ENCODE results near the gene CD44.
"Not testable (repeated sequence)": the region's sequence is repeated elsewhere in the genome, so short reads cannot be mapped to it uniquely, and the experiment has no call there.

Gene CD44

GRCh38 chr11:35138943-35139721 lies at the start of gene CD44:
Gene CD44, plus strand, starts transcription at chr11:35139171. Its CDS starts 133 bp downstream, at chr11:35139304.
- H3K9me3 ChIP-seq (ENCODE audit: low read length): no peaks in the 10 kb centered on the region
- H3K9ac ChIP-seq (ENCODE audit: low read length): peak within 1 kb of the TSS; percentile 59
- no peaks in the 10 kb centered on the region for H3K36me3 ChIP-seq (ENCODE audit: insufficient read depth, low read length)
- H3K4me3 ChIP-seq (ENCODE audit: low read depth in 1 of 2, low read length in 2 of 2): peak within 1 kb of the TSS; percentile 86 to 89
- peak within 1 kb of the TSS; percentile 99 for H3K27ac ChIP-seq (ENCODE audit: low read depth, low read length)
- no peaks in the 10 kb centered on the region for H3K27me3 ChIP-seq (ENCODE audit: control insufficient read depth in 1 of 2, insufficient read depth in 2 of 2, low read length in 2 of 2)
- peaks cover 38% of the 10 kb centered on the region for H3K4me1 ChIP-seq (ENCODE audit: insufficient read depth, low read length)

- Histone ChIP-seq H3K36me3 (ENCODE audit: insufficient read depth, low read length) (no peaks in the 10 kb centered on the region), H3K4me1 (ENCODE audit: insufficient read depth, low read length) (peaks cover 32% of the 10 kb centered on the region)
Observed at GRCh38 chr11:35089666-35090065, 49.3 kb upstream of the CD44 start.

GRCh38 chr11:35090125-35090524 lies 48.8 kb upstream of the CD44 start:
- Histone ChIP-seq H3K27me3 (ENCODE audit: control insufficient read depth in 1 of 2, insufficient read depth in 2 of 2, low read length in 2 of 2) (no peaks in the 10 kb centered on the region), H3K27ac (ENCODE audit: low read depth, low read length) (no peak overlapping the region), H3K36me3 (ENCODE audit: insufficient read depth, low read length) (no peaks in the 10 kb centered on the region), H3K9ac (ENCODE audit: low read length) (no peak overlapping the region), H3K4me3 (ENCODE audit: low read depth in 1 of 2, low read length in 2 of 2) (no peak overlapping the region), H3K4me1 (ENCODE audit: insufficient read depth, low read length) (peaks cover 27% of the 10 kb centered on the region), H3K9me3 (ENCODE audit: low read length) (no peaks in the 10 kb centered on the region)

More at GRCh38 chr11:35089666-35090065, 49.3 kb upstream of the CD44 start:
- Histone ChIP-seq H3K9ac (ENCODE audit: low read length) (no peak overlapping the region), H3K27ac (ENCODE audit: low read depth, low read length) (no peak overlapping the region), H3K27me3 (ENCODE audit: control insufficient read depth in 1 of 2, insufficient read depth in 2 of 2, low read length in 2 of 2) (no peaks in the 10 kb centered on the region), H3K4me3 (ENCODE audit: low read depth in 1 of 2, low read length in 2 of 2) (no peak overlapping the region), H3K9me3 (ENCODE audit: low read length) (no peaks in the 10 kb centered on the region)

- not testable (repeated sequence) for H3K27ac ChIP-seq (ENCODE audit: low read depth, low read length); H3K9me3 ChIP-seq (ENCODE audit: low read length); H3K27me3 ChIP-seq (ENCODE audit: control insufficient read depth in 1 of 2, insufficient read depth in 2 of 2, low read length in 2 of 2); H3K9ac ChIP-seq (ENCODE audit: low read length); H3K36me3 ChIP-seq (ENCODE audit: insufficient read depth, low read length); H3K4me3 ChIP-seq (ENCODE audit: low read depth in 1 of 2, low read length in 2 of 2)
- H3K4me1 ChIP-seq (ENCODE audit: insufficient read depth, low read length): peaks cover 18% of the 10 kb centered on the region
Observed at GRCh38 chr11:35090991-35091390, 48.0 kb upstream of the CD44 start.

- Histone ChIP-seq H3K27ac (ENCODE audit: low read depth, low read length) (no peak overlapping the region), H3K4me1 (ENCODE audit: insufficient read depth, low read length) (peaks cover 24% of the 10 kb centered on the region), H3K36me3 (ENCODE audit: insufficient read depth, low read length) (no peaks in the 10 kb centered on the region), H3K9ac (ENCODE audit: low read length) (no peak overlapping the region), H3K27me3 (ENCODE audit: control insufficient read depth in 1 of 2, insufficient read depth in 2 of 2, low read length in 2 of 2) (no peaks in the 10 kb centered on the region), H3K9me3 (ENCODE audit: low read length) (no peaks in the 10 kb centered on the region), H3K4me3 (ENCODE audit: low read depth in 1 of 2, low read length in 2 of 2) (no peak overlapping the region)
Observed at GRCh38 chr11:35096723-35097122, 42.2 kb upstream of the CD44 start.

- Histone ChIP-seq H3K4me1 (ENCODE audit: insufficient read depth, low read length) (peaks cover 35% of the 10 kb centered on the region), H3K36me3 (ENCODE audit: insufficient read depth, low read length) (no peaks in the 10 kb centered on the region), H3K9ac (ENCODE audit: low read length) (no peak overlapping the region), H3K9me3 (ENCODE audit: low read length) (no peaks in the 10 kb centered on the region), H3K4me3 (ENCODE audit: low read depth in 1 of 2, low read length in 2 of 2) (no peak overlapping the region), H3K27ac (ENCODE audit: low read depth, low read length) (peak overlapping the region; percentile 44), H3K27me3 (ENCODE audit: control insufficient read depth in 1 of 2, insufficient read depth in 2 of 2, low read length in 2 of 2) (no peaks in the 10 kb centered on the region)
Observed at GRCh38 chr11:35097814-35098455, 41.0 kb upstream of the CD44 start.

- no peak overlapping the region for H3K27ac ChIP-seq (ENCODE audit: low read depth, low read length)
- no peaks in the 10 kb centered on the region for H3K9me3 ChIP-seq (ENCODE audit: low read length)
- peaks cover 35% of the 10 kb centered on the region for H3K4me1 ChIP-seq (ENCODE audit: insufficient read depth, low read length)
- no peaks in the 10 kb centered on the region for H3K27me3 ChIP-seq (ENCODE audit: control insufficient read depth in 1 of 2, insufficient read depth in 2 of 2, low read length in 2 of 2)
- no peak overlapping the region for H3K4me3 ChIP-seq (ENCODE audit: low read depth in 1 of 2, low read length in 2 of 2)
- no peak overlapping the region for H3K9ac ChIP-seq (ENCODE audit: low read length)
- no peaks in the 10 kb centered on the region for H3K36me3 ChIP-seq (ENCODE audit: insufficient read depth, low read length)
Observed at GRCh38 chr11:35098855-35099254, 40.1 kb upstream of the CD44 start.

GRCh38 chr11:35099278-35100012 lies 39.5 kb upstream of the CD44 start:
- no peaks in the 10 kb centered on the region for H3K36me3 ChIP-seq (ENCODE audit: insufficient read depth, low read length)
- H3K4me3 ChIP-seq (ENCODE audit: low read depth in 1 of 2, low read length in 2 of 2): no peak overlapping the region
- H3K9ac ChIP-seq (ENCODE audit: low read length): no peak overlapping the region
- peaks cover 36% of the 10 kb centered on the region for H3K4me1 ChIP-seq (ENCODE audit: insufficient read depth, low read length)
- H3K27me3 ChIP-seq (ENCODE audit: control insufficient read depth in 1 of 2, insufficient read depth in 2 of 2, low read length in 2 of 2): no peaks in the 10 kb centered on the region
- peak overlapping the region; percentile 66 for H3K27ac ChIP-seq (ENCODE audit: low read depth, low read length)
- no peaks in the 10 kb centered on the region for H3K9me3 ChIP-seq (ENCODE audit: low read length)

GRCh38 chr11:35100013-35100383 lies 39.0 kb upstream of the CD44 start:
- H3K27me3 ChIP-seq (ENCODE audit: control insufficient read depth in 1 of 2, insufficient read depth in 2 of 2, low read length in 2 of 2): no peaks in the 10 kb centered on the region
- no peak overlapping the region for H3K9ac ChIP-seq (ENCODE audit: low read length)
- H3K4me1 ChIP-seq (ENCODE audit: insufficient read depth, low read length): peaks cover 41% of the 10 kb centered on the region
- no peak overlapping the region for H3K4me3 ChIP-seq (ENCODE audit: low read depth in 1 of 2, low read length in 2 of 2)
- H3K36me3 ChIP-seq (ENCODE audit: insufficient read depth, low read length): no peaks in the 10 kb centered on the region
- no peaks in the 10 kb centered on the region for H3K9me3 ChIP-seq (ENCODE audit: low read length)
- H3K27ac ChIP-seq (ENCODE audit: low read depth, low read length): peak overlapping the region; percentile 66

GRCh38 chr11:35101223-35101622 lies 37.7 kb upstream of the CD44 start:
- no peaks in the 10 kb centered on the region for H3K9me3 ChIP-seq (ENCODE audit: low read length)
- H3K27me3 ChIP-seq (ENCODE audit: control insufficient read depth in 1 of 2, insufficient read depth in 2 of 2, low read length in 2 of 2): no peaks in the 10 kb centered on the region
- no peak overlapping the region for H3K9ac ChIP-seq (ENCODE audit: low read length)
- H3K27ac ChIP-seq (ENCODE audit: low read depth, low read length): peak overlapping the region; percentile 27
- H3K4me1 ChIP-seq (ENCODE audit: insufficient read depth, low read length): peaks cover 53% of the 10 kb centered on the region
- no peaks in the 10 kb centered on the region for H3K36me3 ChIP-seq (ENCODE audit: insufficient read depth, low read length)
- no peak overlapping the region for H3K4me3 ChIP-seq (ENCODE audit: low read depth in 1 of 2, low read length in 2 of 2)

- no peak overlapping the region for H3K4me3 ChIP-seq (ENCODE audit: low read depth in 1 of 2, low read length in 2 of 2)
- no peak overlapping the region for H3K9ac ChIP-seq (ENCODE audit: low read length)
- H3K9me3 ChIP-seq (ENCODE audit: low read length): no peaks in the 10 kb centered on the region
- H3K36me3 ChIP-seq (ENCODE audit: insufficient read depth, low read length): no peaks in the 10 kb centered on the region
- no peak overlapping the region for H3K27ac ChIP-seq (ENCODE audit: low read depth, low read length)
- no peaks in the 10 kb centered on the region for H3K27me3 ChIP-seq (ENCODE audit: control insufficient read depth in 1 of 2, insufficient read depth in 2 of 2, low read length in 2 of 2)
- peaks cover 48% of the 10 kb centered on the region for H3K4me1 ChIP-seq (ENCODE audit: insufficient read depth, low read length)
Observed at GRCh38 chr11:35102267-35102666, 36.7 kb upstream of the CD44 start.
